MM.1S (cell line): ENCODE measurements around the gene C16orf87.

Experiments
- DNase-seq: peaks from one replicate; pipeline ENCODE4 v3.0.0-alpha.2; 2015
- H2AFZ ChIP-seq: fragments of 300-600 bp; sonication (generic); 2 replicates; pipeline ENCODE4 v1.6.0; 2016; ENCODE audit warnings: antibody characterized with exemption, low read length
- H3F3A ChIP-seq: fragments of 300-600 bp; sonication (generic); 2 replicates; pipeline ENCODE4 v1.6.1; 2016; ENCODE audit warnings: mild to moderate bottlenecking, antibody characterized with exemption, low read length, moderate library complexity, mixed read lengths; ENCODE audit not compliant: insufficient read depth
- H3K27ac ChIP-seq: fragments of 300-600 bp; sonication (generic); 2 replicates; pipeline ENCODE4 v1.5.1; 2016; ENCODE audit warnings: mild to moderate bottlenecking, low read length
- H3K27me3 ChIP-seq: fragments of 300-600 bp; sonication (generic); replicated peaks from 2 replicates; pipeline ENCODE4 v1.6.0; 2016; ENCODE audit warnings: low read length; ENCODE audit not compliant: insufficient read depth
- H3K36me3 ChIP-seq: fragments of 300-600 bp; sonication (generic); replicated peaks from 2 replicates; pipeline ENCODE4 v1.6.1; 2016; ENCODE audit warnings: mild to moderate bottlenecking, low read length, mixed read lengths; ENCODE audit not compliant: insufficient read depth
- H3K4me1 ChIP-seq: fragments of 300-600 bp; sonication (generic); 2 replicates; pipeline ENCODE4 v1.6.1; 2016; ENCODE audit warnings: low read length, mixed read lengths
- H3K4me2 ChIP-seq: fragments of 300-600 bp; sonication (generic); 2 replicates; pipeline ENCODE4 v1.6.0; 2016; ENCODE audit warnings: low read depth, low read length
- H3K4me3 ChIP-seq: fragments of 300-600 bp; sonication (generic); 2 replicates; pipeline ENCODE4 v1.5.1; 2016; ENCODE audit warnings: low read length, mixed read lengths
- H3K79me2 ChIP-seq: fragments of 300-600 bp; sonication (generic); 2 replicates; pipeline ENCODE4 v1.6.1; 2016; ENCODE audit warnings: mixed run types, low read length, mixed read lengths
- H3K9ac ChIP-seq: fragments of 300-600 bp; sonication (generic); 2 replicates; pipeline ENCODE4 v1.6.1; 2016; ENCODE audit warnings: low read length, mixed read lengths
- H3K9me2 ChIP-seq: fragments of 300-600 bp; sonication (generic); replicated peaks from 2 replicates; pipeline ENCODE4 v1.6.1; 2016; ENCODE audit warnings: mild to moderate bottlenecking, low read length, mixed read lengths; ENCODE audit not compliant: insufficient read depth
- H3K9me3 ChIP-seq: fragments of 300-600 bp; sonication (generic); replicated peaks from 2 replicates; pipeline ENCODE4 v1.6.1; 2016; ENCODE audit warnings: mild to moderate bottlenecking, low read length, mixed read lengths; ENCODE audit not compliant: insufficient read depth
- H4K20me1 ChIP-seq: fragments of 300-600 bp; sonication (generic); 2 replicates; pipeline ENCODE4 v1.6.1; 2016; ENCODE audit warnings: mild to moderate bottlenecking, low read length, moderate library complexity, mixed read lengths; ENCODE audit not compliant: insufficient read depth
- CTCF ChIP-seq: fragments of 300-600 bp; sonication (generic); IDR thresholded peaks from 2 replicates; pipeline ENCODE4 v1.5.1; 2016; ENCODE audit warnings: antibody characterized with exemption, low read length, mixed read lengths
- EZH2 ChIP-seq: fragments of 300-600 bp; sonication (generic); optimal IDR thresholded peaks from 2 replicates; pipeline ENCODE3; 2017; ENCODE audit warnings: low read depth, mild to moderate bottlenecking, antibody characterized with exemption, low read length, mixed read lengths
- EZH2phosphoT487 ChIP-seq: fragments of 300-600 bp; sonication (generic); IDR thresholded peaks from 2 replicates; pipeline ENCODE4 v1.6.1; 2018; ENCODE audit warnings: antibody characterized with exemption, low read length

Gene C16orf87

GRCh38 chr16:46797501-46797900 is 33.5 kb downstream of the C16orf87 start:
- Histone ChIP-seq H3K9ac (no peak overlapping the region), H3K27ac (no peak overlapping the region), H4K20me1 (no peaks in the 10 kb centered on the region), H3K4me2 (no peak overlapping the region), H3K4me3 (no peak overlapping the region), H2AFZ (no peak overlapping the region), H3K4me1 (no peaks in the 10 kb centered on the region), H3K9me2 (no peaks in the 10 kb centered on the region), H3K27me3 (no peaks in the 10 kb centered on the region), H3K36me3 (no peaks in the 10 kb centered on the region), H3F3A (no peaks in the 10 kb centered on the region), H3K9me3 (no peaks in the 10 kb centered on the region), H3K79me2 (no peaks in the 10 kb centered on the region)
- TF ChIP-seq CTCF (no peak), EZH2phosphoT487 (no peak), EZH2 (no peak)
- DNase-seq = no peak

DNA sequence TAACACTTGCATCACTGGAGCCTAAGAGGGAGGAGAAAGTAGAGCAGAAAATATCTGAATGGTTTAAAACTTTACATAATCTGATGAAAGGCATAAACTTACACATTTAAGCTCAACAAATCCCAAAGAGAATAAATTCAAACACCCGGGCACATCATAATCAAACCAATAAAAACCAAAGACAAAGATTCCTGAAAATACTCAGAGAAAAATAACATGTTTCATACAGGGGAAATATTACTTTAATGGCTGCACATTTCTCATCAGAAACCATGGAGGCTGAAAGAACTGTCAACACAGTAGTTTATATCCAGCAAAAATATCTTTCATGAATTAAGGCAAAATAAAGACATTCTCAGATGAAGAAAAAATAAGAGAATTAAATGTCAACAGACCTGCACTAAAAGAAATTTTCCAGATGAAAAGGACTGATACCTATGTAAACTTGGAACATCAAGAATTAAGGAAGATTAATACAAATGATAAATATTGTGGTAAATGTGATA is 34.2 kb downstream of the C16orf87 start:
- Histone ChIP-seq H3K27me3 (no peaks in the 10 kb centered on the region), H3K4me1 (0 out of 2 replicates have a peak, but pooled peaks cover 1% of the 10 kb centered on the region), H2AFZ (no peak overlapping the region), H3K9me2 (no peaks in the 10 kb centered on the region), H3K9me3 (no peaks in the 10 kb centered on the region), H3K36me3 (no peaks in the 10 kb centered on the region), H3K9ac (no peak overlapping the region), H3K27ac (no peak overlapping the region), H3K4me2 (no peak overlapping the region), H3F3A (no peaks in the 10 kb centered on the region), H3K4me3 (no peak overlapping the region), H3K79me2 (no peaks in the 10 kb centered on the region), H4K20me1 (no peaks in the 10 kb centered on the region)
- DNase-seq = no peak
- TF ChIP-seq EZH2 = no peak
- no peak for TF ChIP-seq EZH2phosphoT487
- TF ChIP-seq CTCF = no peak

- H3K4me2 ChIP-seq = no peak overlapping the region
- no peak for TF ChIP-seq CTCF
- TF ChIP-seq EZH2 = no peak
- TF ChIP-seq EZH2phosphoT487 = no peak
- DNase-seq = no peak
- no peaks in the 10 kb centered on the region for H3K9me3 ChIP-seq
- H3K27ac ChIP-seq = no peak overlapping the region
- H3K9ac ChIP-seq = no peak overlapping the region
- H2AFZ ChIP-seq = no peak overlapping the region
- H3K36me3 ChIP-seq = no peaks in the 10 kb centered on the region
- no peaks in the 10 kb centered on the region for H3K79me2 ChIP-seq
- H3K4me1 ChIP-seq = peaks cover 11% of the 10 kb centered on the region
- H3K9me2 ChIP-seq = no peaks in the 10 kb centered on the region
- no peak overlapping the region for H3K4me3 ChIP-seq
- H3K27me3 ChIP-seq = no peaks in the 10 kb centered on the region
- peaks cover 11% of the 10 kb centered on the region for H3F3A ChIP-seq
- H4K20me1 ChIP-seq = no peaks in the 10 kb centered on the region
These were observed 37.1 kb downstream of the C16orf87 start for GRCh38 chr16:46793841-46794240.
